Measurements from ENCODE around the gene EFCAB12. TPM values are rescaled to one million over a fixed set of nuclear protein-coding genes. Genes with fewer than 3 reads are reported as not detected.

Gene EFCAB12
- total and polyA plus RNA-seq, 10 of the 15 experiments (the other 5 are each of a cell fraction or from before 2014, with no cell fraction given), result 0.02 to 0.85 (median 0.33) TPM

DNA sequence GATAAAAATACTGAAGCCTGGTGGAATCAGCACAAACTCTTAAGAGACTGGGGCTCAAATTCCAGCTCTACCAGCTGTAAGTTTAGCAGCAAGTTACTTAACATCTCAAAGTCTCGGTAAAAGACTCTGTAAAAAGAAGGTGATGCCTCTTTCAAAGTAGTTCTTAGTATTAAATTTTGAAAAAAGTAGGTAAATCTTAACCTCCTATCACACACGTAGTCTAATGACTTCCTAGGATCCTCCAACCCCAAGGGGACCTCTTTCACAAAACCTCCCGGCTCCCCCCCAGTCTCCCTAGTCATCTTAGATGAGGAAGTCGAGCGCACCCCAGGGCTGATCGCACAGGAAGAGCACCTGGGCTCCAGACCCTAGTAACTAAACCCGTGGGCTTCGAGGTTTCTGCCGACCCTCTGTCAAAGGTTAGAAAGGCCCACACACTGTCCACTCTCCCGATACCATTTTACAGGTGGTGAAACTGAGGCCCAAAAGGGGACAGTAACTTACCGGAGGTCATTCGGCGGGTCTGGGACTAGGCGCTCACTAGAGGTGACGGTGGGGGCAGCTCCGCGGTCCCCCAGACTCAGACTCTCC lies 10.9 kb upstream of the EFCAB12 start (continued):
- TF ChIP-seq PAX5 (IDR thresholded peaks at IDR 0.05; ENCODE audit: borderline replicate concordance, low read depth, low read length) (no peak), IRF4 (IDR thresholded peaks at IDR 0.05; ENCODE audit: low read depth, low read length) (0 out of 2 replicates have a peak, but pooled peaks have one; percentile 14), ZNF384 (IDR thresholded peaks at IDR 0.05; ENCODE audit: borderline replicate concordance, low read depth, low read length) (no peak), SMAD5 (IDR thresholded peaks at IDR 0.05; ENCODE audit: low read depth) (no peak), PML (IDR thresholded peaks at IDR 0.05; ENCODE audit: low read length) (peak; percentile 36; the same call in 1 of the 2 replicates), ZSCAN29 (IDR thresholded peaks at IDR 0.05) (no peak), EP300 (IDR thresholded peaks at IDR 0.05; ENCODE audit: borderline replicate concordance in 1 of 2, control insufficient read depth in 1 of 2, low read depth in 2 of 2, low read length in 2 of 2) (no peak), ZNF217 (IDR thresholded peaks at IDR 0.05) (peak; percentile 31; the same call in 1 of the 2 replicates), KAT2A (conservative IDR thresholded peaks at IDR 0.05; ENCODE audit: control insufficient read depth, low read depth, low read length) (no peak), EED (IDR thresholded peaks at IDR 0.05; ENCODE audit: low read depth) (no peak), NKRF (conservative IDR thresholded peaks at IDR 0.05) (peak; percentile 90), CBX5 (IDR thresholded peaks at IDR 0.05; ENCODE audit: low read depth) (no peak), STAT3 (IDR thresholded peaks at IDR 0.05; ENCODE audit: low read depth, low read length) (no peak), BCL3 (IDR thresholded peaks at IDR 0.05; ENCODE audit: borderline replicate concordance, insufficient read depth, low read depth, low read length, poor library complexity, severe bottlenecking) (no peak), NR2F1 (conservative IDR thresholded peaks at IDR 0.05) (peak; percentile 56), BACH1 (IDR thresholded peaks at IDR 0.05; ENCODE audit: borderline replicate concordance) (peak; percentile 80; the same call in 1 of the 2 replicates), RUNX3 (IDR thresholded peaks at IDR 0.05; ENCODE audit: low read length) (no peak; the same call in 1 of the 2 replicates), SPI1 (IDR thresholded peaks at IDR 0.05; ENCODE audit: borderline replicate concordance, insufficient read depth, low read depth, low read length) (peak; percentile 64), KDM1A (IDR thresholded peaks at IDR 0.05; ENCODE audit: borderline replicate concordance) (no peak), ZZZ3 (IDR thresholded peaks at IDR 0.05; ENCODE audit: control insufficient read depth, insufficient read length, low read depth) (no peak)
- TF ChIP-seq, protein P1, sequence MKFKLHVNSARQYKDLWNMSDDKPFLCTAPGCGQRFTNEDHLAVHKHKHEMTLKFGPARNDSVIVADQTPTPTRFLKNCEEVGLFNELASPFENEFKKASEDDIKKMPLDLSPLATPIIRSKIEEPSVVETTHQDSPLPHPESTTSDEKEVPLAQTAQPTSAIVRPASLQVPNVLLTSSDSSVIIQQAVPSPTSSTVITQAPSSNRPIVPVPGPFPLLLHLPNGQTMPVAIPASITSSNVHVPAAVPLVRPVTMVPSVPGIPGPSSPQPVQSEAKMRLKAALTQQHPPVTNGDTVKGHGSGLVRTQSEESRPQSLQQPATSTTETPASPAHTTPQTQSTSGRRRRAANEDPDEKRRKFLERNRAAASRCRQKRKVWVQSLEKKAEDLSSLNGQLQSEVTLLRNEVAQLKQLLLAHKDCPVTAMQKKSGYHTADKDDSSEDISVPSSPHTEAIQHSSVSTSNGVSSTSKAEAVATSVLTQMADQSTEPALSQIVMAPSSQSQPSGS (IDR thresholded peaks at IDR 0.05; ENCODE audit: low read length), result no peak
- TF ChIP-seq, protein P2, sequence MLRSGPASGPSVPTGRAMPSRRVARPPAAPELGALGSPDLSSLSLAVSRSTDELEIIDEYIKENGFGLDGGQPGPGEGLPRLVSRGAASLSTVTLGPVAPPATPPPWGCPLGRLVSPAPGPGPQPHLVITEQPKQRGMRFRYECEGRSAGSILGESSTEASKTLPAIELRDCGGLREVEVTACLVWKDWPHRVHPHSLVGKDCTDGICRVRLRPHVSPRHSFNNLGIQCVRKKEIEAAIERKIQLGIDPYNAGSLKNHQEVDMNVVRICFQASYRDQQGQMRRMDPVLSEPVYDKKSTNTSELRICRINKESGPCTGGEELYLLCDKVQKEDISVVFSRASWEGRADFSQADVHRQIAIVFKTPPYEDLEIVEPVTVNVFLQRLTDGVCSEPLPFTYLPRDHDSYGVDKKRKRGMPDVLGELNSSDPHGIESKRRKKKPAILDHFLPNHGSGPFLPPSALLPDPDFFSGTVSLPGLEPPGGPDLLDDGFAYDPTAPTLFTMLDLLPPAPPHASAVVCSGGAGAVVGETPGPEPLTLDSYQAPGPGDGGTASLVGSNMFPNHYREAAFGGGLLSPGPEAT (IDR thresholded peaks at IDR 0.05; ENCODE audit: low read depth), result peak; percentile 39; the same call in 1 of the 2 replicates

All from GM12878 (cell line).